HEK293 (cell line): ENCODE results near the gene ONECUT2.

Source experiments
- CTCF ChIA-PET: fragments of 350-600 bp; formaldehyde crosslinking; extraction: SDS; loops from one replicate; lab custom pipeline; 2021; ENCODE audit warnings: antibody characterized with exemption; lab: Yijun Ruan, JAX
- POLR2A ChIA-PET: fragments of 300-600 bp; formaldehyde crosslinking; extraction: SDS; loops from one replicate; lab custom pipeline; 2020; ENCODE audit warnings: antibody characterized with exemption, inconsistent platforms; lab: Yijun Ruan, JAX
- H3K27ac ChIP-seq: fragments of 200-500 bp; sonication (Bioruptor generic); 2 replicates; pipeline ENCODE4 v1.5.1; 2014; ENCODE audit warnings: low read depth, low read length, control low read depth, inconsistent platforms; ENCODE audit errors: extremely low read depth
- H3K36me3 ChIP-seq, 2 experiments: fragments of 200-500 bp in 1 of 2; sonication (Bioruptor generic) in 1 of 2; 1 replicate in 1 of 2; 2 replicates in 1 of 2; pipeline ENCODE4 v1.5.1; 2014 to 2017; ENCODE audit warnings: inconsistent platforms in 2 of 2, low read length in 2 of 2; ENCODE audit not compliant: control insufficient read depth in 2 of 2, insufficient read depth in 1 of 2
- H3K4me1 ChIP-seq: fragments of 200-500 bp; sonication (Bioruptor generic); 2 replicates; pipeline ENCODE4 v1.5.1; 2014; ENCODE audit warnings: mild to moderate bottlenecking, low read length, inconsistent platforms; ENCODE audit not compliant: control insufficient read depth, insufficient read depth
- H3K4me3 ChIP-seq: 2 replicates; pipeline ENCODE4 v1.5.1; 2011; ENCODE audit warnings: low read depth, mild to moderate bottlenecking, control low read depth, low read length, moderate library complexity
- H3K9me3 ChIP-seq: fragments of 200-500 bp; sonication (Bioruptor generic); 2 replicates; pipeline ENCODE4 v1.5.1; 2014; ENCODE audit warnings: low read depth, low read length, inconsistent platforms; ENCODE audit not compliant: control insufficient read depth, insufficient read depth
- CTCF ChIP-seq: fragments of 450-650 bp; formaldehyde crosslinking; IDR thresholded peaks from 2 replicates; pipeline ENCODE4 v1.5.1; 2016; ENCODE audit warnings: missing biosample characterization, missing genetic modification characterization
- IKZF3 ChIP-seq: fragments of 450-650 bp; IDR thresholded peaks from 2 replicates; pipeline ENCODE4 v1.5.0; 2018; ENCODE audit warnings: missing biosample characterization, mild to moderate bottlenecking, missing genetic modification characterization, moderate library complexity
- REST ChIP-seq: fragments of 450-650 bp; formaldehyde crosslinking; IDR thresholded peaks from 2 replicates; pipeline ENCODE4 v1.5.1; 2016; ENCODE audit warnings: missing biosample characterization, missing genetic modification characterization
- SETDB1 ChIP-seq: IDR thresholded peaks from one replicate; pipeline ENCODE4 v1.6.1; 2017; ENCODE audit warnings: mild to moderate bottlenecking, low read length, moderate library complexity, mixed read lengths; ENCODE audit not compliant: insufficient read length
- ZBTB21 ChIP-seq: fragments of 450-650 bp; formaldehyde crosslinking; IDR thresholded peaks from 2 replicates; pipeline ENCODE4 v1.5.1; 2017; ENCODE audit warnings: missing biosample characterization, missing genetic modification characterization
- ZNF140 ChIP-seq: fragments of 450-650 bp; formaldehyde crosslinking; IDR thresholded peaks from 2 replicates; pipeline ENCODE4 v1.5.1; 2016; ENCODE audit warnings: missing biosample characterization, missing genetic modification characterization
- ZNF23 ChIP-seq: fragments of 450-650 bp; formaldehyde crosslinking; IDR thresholded peaks from 2 replicates; pipeline ENCODE4 v1.5.1; 2016; ENCODE audit warnings: missing biosample characterization, missing genetic modification characterization, borderline replicate concordance
- ZNF248 ChIP-seq: fragments of 450-650 bp; formaldehyde crosslinking; IDR thresholded peaks from 2 replicates; pipeline ENCODE4 v1.5.1; 2017; ENCODE audit warnings: missing biosample characterization, missing genetic modification characterization
- ZNF624 ChIP-seq: fragments of 450-650 bp; formaldehyde crosslinking; IDR thresholded peaks from 2 replicates; pipeline ENCODE4 v1.5.1; 2017; ENCODE audit warnings: missing biosample characterization, missing genetic modification characterization
- ZNF677 ChIP-seq: fragments of 450-650 bp; IDR thresholded peaks from 2 replicates; pipeline ENCODE4 v1.5.0; 2018; ENCODE audit warnings: missing biosample characterization, mild to moderate bottlenecking, missing genetic modification characterization, moderate library complexity
- TF ChIP-seq, protein P1 (sequence below): fragments of 450-650 bp; formaldehyde crosslinking; conservative IDR thresholded peaks from 2 replicates; pipeline ENCODE4 v1.5.1; 2016; ENCODE audit warnings: low read depth, missing biosample characterization, missing genetic modification characterization

ONECUT2 gene

GRCh38 chr18:57539702-57540101 is 104.5 kb downstream of the ONECUT2 start:
- Histone ChIP-seq H3K4me3 (no peak overlapping the region), H3K9me3 (no peaks in the 10 kb centered on the region), H3K27ac (no peak overlapping the region), H3K4me1 (no peaks in the 10 kb centered on the region), H3K36me3 (no peaks in the 10 kb centered on the region)
- ChIA-PET CTCF (interaction anchor here (0.6 to 1.4 kb wide), 2 partner anchors 22 to 93 kb away, joined by 3 read pairs; no protein-coding TSS in a partner anchor), POLR2A (no interaction called here)
- TF ChIP-seq IKZF3 (no peak), ZNF677 (no peak), ZNF248 (tag by site-specific recombination) (no peak), ZBTB21 (tag by site-specific recombination) (no peak), ZNF140 (tag by site-specific recombination) (no peak), ZNF23 (tag by site-specific recombination) (no peak), CTCF (tag by site-specific recombination) (no peak), ZNF624 (tag by site-specific recombination) (no peak), SETDB1 (no peak), REST (tag by site-specific recombination) (no peak)
- TF ChIP-seq, protein P1, sequence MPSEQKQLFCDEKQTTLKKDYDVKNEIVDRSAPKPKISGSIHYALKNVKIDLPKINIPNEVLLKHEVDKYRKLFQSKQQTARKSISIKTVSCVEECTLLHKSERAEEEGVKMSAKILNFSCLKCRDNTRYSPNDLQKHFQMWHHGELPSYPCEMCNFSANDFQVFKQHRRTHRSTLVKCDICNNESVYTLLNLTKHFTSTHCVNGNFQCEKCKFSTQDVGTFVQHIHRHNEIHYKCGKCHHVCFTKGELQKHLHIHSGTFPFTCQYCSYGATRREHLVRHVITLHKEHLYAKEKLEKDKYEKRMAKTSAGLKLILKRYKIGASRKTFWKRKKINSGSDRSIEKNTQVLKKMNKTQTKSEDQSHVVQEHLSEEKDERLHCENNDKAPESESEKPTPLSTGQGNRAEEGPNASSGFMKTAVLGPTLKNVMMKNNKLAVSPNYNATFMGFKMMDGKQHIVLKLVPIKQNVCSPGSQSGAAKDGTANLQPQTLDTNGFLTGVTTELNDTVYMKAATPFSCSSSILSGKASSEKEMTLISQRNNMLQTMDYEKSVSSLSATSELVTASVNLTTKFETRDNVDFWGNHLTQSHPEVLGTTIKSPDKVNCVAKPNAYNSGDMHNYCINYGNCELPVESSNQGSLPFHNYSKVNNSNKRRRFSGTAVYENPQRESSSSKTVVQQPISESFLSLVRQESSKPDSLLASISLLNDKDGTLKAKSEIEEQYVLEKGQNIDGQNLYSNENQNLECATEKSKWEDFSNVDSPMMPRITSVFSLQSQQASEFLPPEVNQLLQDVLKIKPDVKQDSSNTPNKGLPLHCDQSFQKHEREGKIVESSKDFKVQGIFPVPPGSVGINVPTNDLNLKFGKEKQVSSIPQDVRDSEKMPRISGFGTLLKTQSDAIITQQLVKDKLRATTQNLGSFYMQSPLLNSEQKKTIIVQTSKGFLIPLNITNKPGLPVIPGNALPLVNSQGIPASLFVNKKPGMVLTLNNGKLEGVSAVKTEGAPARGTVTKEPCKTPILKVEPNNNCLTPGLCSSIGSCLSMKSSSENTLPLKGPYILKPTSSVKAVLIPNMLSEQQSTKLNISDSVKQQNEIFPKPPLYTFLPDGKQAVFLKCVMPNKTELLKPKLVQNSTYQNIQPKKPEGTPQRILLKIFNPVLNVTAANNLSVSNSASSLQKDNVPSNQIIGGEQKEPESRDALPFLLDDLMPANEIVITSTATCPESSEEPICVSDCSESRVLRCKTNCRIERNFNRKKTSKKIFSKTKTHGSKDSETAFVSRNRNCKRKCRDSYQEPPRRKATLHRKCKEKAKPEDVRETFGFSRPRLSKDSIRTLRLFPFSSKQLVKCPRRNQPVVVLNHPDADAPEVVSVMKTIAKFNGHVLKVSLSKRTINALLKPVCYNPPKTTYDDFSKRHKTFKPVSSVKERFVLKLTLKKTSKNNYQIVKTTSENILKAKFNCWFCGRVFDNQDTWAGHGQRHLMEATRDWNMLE = no peak
